HepG2 (cell line): Measurements from ENCODE around the gene ZNF490. TPM values are rescaled to one million over a fixed set of nuclear protein-coding genes. Genes with fewer than 3 reads are reported as not detected.

ENCODE experiments used
- ATAC-seq: fragments of 200-7000 bp; cut with Tn5 transposase; 3 replicates; pipeline ENCODE4 v1.9.1; 2020; ENCODE audit warnings: mild to moderate bottlenecking, moderate library complexity
- BruUV-seq: library from RNA; stranded (reverse); fragments of 400-500 nt; replicated peaks from 2 replicates; lab custom pipeline; 2021; lab: Mats Ljungman, UMichigan
- CTCF ChIA-PET: fragments of 300-600 bp; formaldehyde crosslinking; extraction: SDS; loops from one replicate; lab custom pipeline; 2021; ENCODE audit warnings: low total read pairs, inconsistent platforms, low intra/inter-chr PET ratio; lab: Yijun Ruan, JAX
- POLR2A ChIA-PET: fragments of 350-600 bp; sonication (Branson Sonifier 250); formaldehyde crosslinking; loops from one replicate; lab custom pipeline; 2020; ENCODE audit warnings: antibody characterized with exemption, inconsistent platforms; lab: Yijun Ruan, JAX
- DNase-seq: peaks from one replicate; pipeline ENCODE4 v3.0.0-alpha.2; 2015; ENCODE audit warnings: low spot score
- FAIRE-seq: peaks from 3 replicates; lab custom pipeline; 2011; peaks lifted over from hg19 to GRCh38; lab: Jason Lieb, UNC
- H2AFZ ChIP-seq: one replicate; pipeline ENCODE4 v1.6.1; 2011; ENCODE audit warnings: low read length, inconsistent platforms
- H3K27ac ChIP-seq: fragments of 300-600 bp; 3 replicates; pipeline ENCODE4 v1.8.0; 2011; ENCODE audit warnings: mixed run types, mild to moderate bottlenecking, mixed read lengths, low read length, inconsistent platforms; ENCODE audit not compliant: insufficient read depth; ENCODE audit errors: extremely low read length
- H3K27me3 ChIP-seq, 2 experiments: fragments of 200-600 bp in 1 of 2; 2 replicates in 1 of 2; 3 replicates in 1 of 2; pipeline versions ENCODE4 v1.6.0 to v1.8.0; 2011; ENCODE audit warnings: low read length in 2 of 2, mild to moderate bottlenecking in 2 of 2, moderate library complexity in 2 of 2, inconsistent platforms in 1 of 2; ENCODE audit not compliant: insufficient read depth in 2 of 2, control insufficient read depth in 1 of 2
- H3K36me3 ChIP-seq, 2 experiments: fragments of 200-600 bp in 1 of 2; replicated peaks in 1 of 2; 2 replicates in 1 of 2; 3 replicates in 1 of 2; pipeline versions ENCODE4 v1.5.1 to v1.8.0; 2011; ENCODE audit warnings: low read length in 2 of 2, inconsistent platforms in 1 of 2; ENCODE audit not compliant: insufficient read depth in 2 of 2, control insufficient read depth in 1 of 2
- H3K4me1 ChIP-seq: 2 replicates; pipeline ENCODE4 v1.5.1; 2012; ENCODE audit warnings: low read length, inconsistent platforms; ENCODE audit not compliant: insufficient read depth
- H3K4me2 ChIP-seq: 2 replicates; pipeline ENCODE4 v1.6.0; 2011; ENCODE audit warnings: low read depth, low read length, inconsistent platforms
- H3K4me3 ChIP-seq, 3 experiments: fragments of 200-600 bp in 1 of 3; sonication (generic), shearing (Covaris generic) in 1 of 3; replicated peaks in 1 of 3; 2 replicates each; pipeline ENCODE4 v1.5.1; 2011 to 2016; ENCODE audit warnings: low read length in 3 of 3, inconsistent platforms in 2 of 3, low read depth in 2 of 3, mild to moderate bottlenecking in 2 of 3, control low read depth in 1 of 3, mixed read lengths in 1 of 3; ENCODE audit not compliant: insufficient read depth in 1 of 3
- H3K79me2 ChIP-seq: one replicate; pipeline ENCODE4 v1.6.1; 2011; ENCODE audit warnings: low read length, inconsistent platforms; ENCODE audit not compliant: insufficient read depth
- H3K9ac ChIP-seq: 2 replicates; pipeline ENCODE4 v1.6.0; 2011; ENCODE audit warnings: mild to moderate bottlenecking, low read depth, low read length, inconsistent platforms; ENCODE audit not compliant: insufficient read depth
- H3K9me3 ChIP-seq: 2 replicates; pipeline ENCODE4 v1.5.1; 2012; ENCODE audit warnings: mild to moderate bottlenecking, low read length
- H4K20me1 ChIP-seq: 2 replicates; pipeline ENCODE4 v1.6.0; 2011; ENCODE audit warnings: inconsistent platforms, mild to moderate bottlenecking, low read length, moderate library complexity; ENCODE audit not compliant: insufficient read depth
- EHMT2 ChIP-seq: fragments of 200-600 bp; sonication (generic); IDR thresholded peaks from 2 replicates; pipeline ENCODE4 v1.7.0; 2017; ENCODE audit warnings: antibody characterized with exemption, low read depth, low read length, borderline replicate concordance
- GATA4 ChIP-seq: sonication (generic); IDR thresholded peaks from 2 replicates; pipeline ENCODE4 v1.6.1; 2016; ENCODE audit warnings: antibody characterized with exemption, low read depth, borderline replicate concordance
- PHF5A ChIP-seq: IDR thresholded peaks from one replicate; pipeline ENCODE4 v1.6.1; 2018; ENCODE audit warnings: low read depth, missing genetic modification reagents; ENCODE audit not compliant: unreplicated experiment
- SIN3A ChIP-seq: IDR thresholded peaks from 2 replicates; pipeline ENCODE4 v1.6.1; 2011; ENCODE audit warnings: low read depth, mild to moderate bottlenecking, control low read depth, low read length, borderline replicate concordance
- TGIF2 ChIP-seq: IDR thresholded peaks from 2 replicates; pipeline ENCODE4 v1.6.1; 2016; ENCODE audit warnings: control low read depth, missing compliant biosample characterization
- ZC3H13 ChIP-seq: sonication (generic); formaldehyde crosslinking; IDR thresholded peaks from 2 replicates; pipeline ENCODE4 v1.8.1; 2023; ENCODE audit warnings: mild to moderate bottlenecking, missing genetic modification reagents, moderate library complexity
- ZFAT ChIP-seq: sonication (generic); formaldehyde crosslinking; conservative IDR thresholded peaks from 2 replicates; pipeline ENCODE4 v1.8.1; 2023; ENCODE audit warnings: missing genetic modification reagents, inconsistent platforms
- ZNF230 ChIP-seq: sonication (generic); formaldehyde crosslinking; IDR thresholded peaks from 2 replicates; pipeline ENCODE4 v1.4.0; 2020; ENCODE audit warnings: mild to moderate bottlenecking, missing genetic modification reagents
- ZNF460 ChIP-seq: sonication (generic); formaldehyde crosslinking; IDR thresholded peaks from 2 replicates; pipeline ENCODE4 v1.5.1; 2020; ENCODE audit warnings: missing genetic modification reagents, mild to moderate bottlenecking, borderline replicate concordance
- WGBS: methylation state at CpG from one replicate; pipeline ENCODE4 v1.1.6; 2017; ENCODE audit warnings: low lambda C conversion rate; 5-methylcytosine and 5-hydroxymethylcytosine counted together
- in situ Hi-C: cut with HindIII; loops from 2 replicates; pipeline ENCODE4 v1.10.0; 2017; ENCODE audit warnings: low pct_unique_long_range_greater_than_20kb; ENCODE audit not compliant: extremely low pct_ligation_motif_present
- intact Hi-C: fragments of 100-400 bp; cut with micrococcal nuclease; formaldehyde crosslinking; loops from one replicate; pipeline ENCODE4 v1.10.0; 2022; ENCODE audit not compliant: unreplicated experiment
- polyA plus RNA-seq, 8 experiments: library from polyadenylated mRNA; depleted of rRNA in 3 of 8; stranded (reverse) in 7 of 8; unstranded in 1 of 8; fragments of >200 nt; fragmentation: Illumina TruSeq in 4 of 8; extraction: Trizol in 4 of 8; gene quantifications; 2 replicates each; pipeline versions ENCODE4 v1.2.1 to v1.2.3, GENCODE V29; 2011 to 2016; ENCODE audit warnings: low read depth in 4 of 8, missing spikeins in 1 of 8, mixed read lengths in 1 of 8; ENCODE audit not compliant: insufficient read depth in 1 of 8
- total RNA-seq, 5 experiments: library from RNA; depleted of rRNA; stranded (reverse); fragments of >200 nt; fragmentation: Illumina TruSeq; extraction: Trizol; gene quantifications; 2 replicates each; pipeline ENCODE4 v1.2.3, GENCODE V29; 2016; ENCODE audit warnings: low read depth in 1 of 5
- TF ChIP-seq, protein P1 (sequence below): sonication (generic); formaldehyde crosslinking; IDR thresholded peaks from 2 replicates; pipeline ENCODE4 v1.4.0; 2020; ENCODE audit warnings: mild to moderate bottlenecking, missing genetic modification reagents

ZNF490 gene
- total and polyA plus RNA-seq, 2 of the 13 experiments (the other 11 are each of a cell fraction or from before 2014, with no cell fraction given) = 1.3 to 2.9 TPM

DNA sequence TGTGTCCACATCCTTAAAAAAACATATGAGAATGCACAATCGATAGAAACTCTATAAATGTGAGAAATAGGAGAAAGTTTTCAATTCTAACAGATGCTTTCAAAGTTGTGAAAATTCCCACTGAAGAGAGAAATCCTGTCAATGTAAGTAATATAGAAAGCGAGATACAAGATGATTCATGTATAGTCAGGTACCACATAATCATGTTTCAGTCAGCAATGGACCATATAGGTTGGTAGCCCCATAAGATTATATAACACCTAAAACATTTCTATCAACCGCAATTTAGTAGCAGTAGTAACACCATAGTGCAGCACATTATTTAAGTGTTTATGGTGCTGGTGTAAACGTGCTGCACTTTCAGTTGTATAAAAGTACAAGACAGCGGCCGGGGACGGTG, 18.6 kb upstream of the ZNF490 start:
- FAIRE-seq = no peak
- BruUV-seq = TSS peak; percentile 49
- ATAC-seq = no peak
- no peak for DNase-seq
- no peak overlapping the region for H3K9ac ChIP-seq
- H3K4me2 ChIP-seq = no peak overlapping the region
- peaks cover 7 to 33% of the 10 kb centered on the region in 2 experiments; a peak in 4 of 5 replicates for H3K36me3 ChIP-seq
- H4K20me1 ChIP-seq = no peaks in the 10 kb centered on the region
- POLR2A ChIA-PET = interaction anchor here (1.5 kb wide), 1 partner anchor 18 kb away, joined by 4 read pairs; the partner anchor contains the start of genes ZNF490 and ZNF791
- TF ChIP-seq EHMT2 (no peak), ZC3H13 (CRISPR knock-in tag) (0 out of 2 replicates have a peak, but pooled peaks have one; percentile 36)
- TF ChIP-seq, all 625 proteins: peak for 1
- CTCF ChIA-PET = no interaction called here
- in situ Hi-C loops = no loop called here
- intact Hi-C loops = no loop called here
- Histone ChIP-seq H3K4me3 (no peak overlapping the region), H3K4me1 (no peaks in the 10 kb centered on the region), H3K9me3 (no peaks in the 10 kb centered on the region), H2AFZ (no peak overlapping the region), H3K79me2 (no peaks in the 10 kb centered on the region), H3K27me3 (no peaks in the 10 kb centered on the region), H3K27ac (no peak overlapping the region)
- WGBS = 98% methylated on average over 7 of the region's 7 CpGs

DNA sequence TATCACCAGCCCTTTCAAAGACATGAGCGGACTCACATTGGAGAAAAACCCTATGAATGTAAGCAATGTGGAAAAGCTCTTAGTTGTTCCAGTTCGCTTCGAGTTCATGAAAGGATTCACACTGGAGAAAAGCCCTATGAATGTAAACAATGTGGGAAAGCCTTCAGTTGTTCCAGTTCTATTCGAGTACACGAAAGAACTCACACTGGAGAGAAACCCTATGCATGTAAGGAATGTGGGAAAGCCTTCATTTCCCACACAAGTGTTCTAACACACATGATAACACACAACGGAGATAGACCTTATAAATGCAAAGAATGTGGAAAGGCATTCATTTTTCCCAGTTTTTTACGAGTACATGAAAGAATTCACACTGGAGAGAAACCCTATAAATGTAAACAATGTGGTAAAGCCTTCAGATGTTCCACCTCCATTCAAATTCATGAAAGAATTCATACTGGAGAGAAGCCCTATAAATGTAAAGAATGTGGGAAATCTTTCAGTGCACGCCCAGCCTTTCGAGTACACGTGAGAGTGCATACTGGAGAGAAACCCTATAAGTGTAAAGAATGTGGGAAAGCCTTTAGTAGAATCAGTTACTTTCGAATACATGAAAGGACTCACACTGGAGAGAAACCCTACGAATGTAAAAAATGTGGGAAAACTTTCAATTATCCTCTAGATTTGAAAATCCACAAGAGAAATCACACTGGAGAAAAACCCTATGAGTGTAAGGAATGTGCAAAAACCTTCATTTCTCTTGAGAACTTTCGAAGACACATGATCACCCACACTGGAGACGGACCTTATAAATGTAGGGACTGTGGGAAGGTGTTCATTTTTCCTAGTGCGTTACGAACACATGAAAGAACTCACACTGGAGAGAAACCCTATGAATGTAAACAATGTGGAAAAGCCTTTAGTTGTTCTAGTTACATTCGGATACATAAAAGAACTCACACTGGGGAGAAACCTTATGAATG, 17.7 kb upstream of the ZNF490 start:
- 91% methylated on average over 17 of the region's 17 CpGs for WGBS
- Histone ChIP-seq H3K4me1 (no peaks in the 10 kb centered on the region), H2AFZ (no peak overlapping the region), H4K20me1 (no peaks in the 10 kb centered on the region), H3K79me2 (no peaks in the 10 kb centered on the region), H3K9ac (no peak overlapping the region), H3K9me3 (no peaks in the 10 kb centered on the region), H3K4me2 (no peak overlapping the region), H3K36me3 (peaks cover 7 to 37% of the 10 kb centered on the region in 2 experiments; a peak in 4 of 5 replicates), H3K27me3 (no peaks in the 10 kb centered on the region), H3K4me3 (no peak overlapping the region), H3K27ac (no peak overlapping the region)
- DNase-seq = no peak
- intact Hi-C loops = no loop called here
- no peak for FAIRE-seq
- ATAC-seq = no peak
- ChIA-PET CTCF (no interaction called here), POLR2A (interaction anchor here (0.9 kb wide), 1 partner anchor 18 kb away, joined by 3 read pairs; the partner anchor contains the start of genes ZNF490 and ZNF791)
- BruUV-seq = no TSS peak
- in situ Hi-C loops = no loop called here
- no peak for TF ChIP-seq PHF5A (CRISPR knock-in tag)
- TF ChIP-seq EHMT2 = no peak
- no peak for TF ChIP-seq TGIF2
- no peak for TF ChIP-seq SIN3A
- no peak for TF ChIP-seq GATA4
- TF ChIP-seq, protein P1, sequence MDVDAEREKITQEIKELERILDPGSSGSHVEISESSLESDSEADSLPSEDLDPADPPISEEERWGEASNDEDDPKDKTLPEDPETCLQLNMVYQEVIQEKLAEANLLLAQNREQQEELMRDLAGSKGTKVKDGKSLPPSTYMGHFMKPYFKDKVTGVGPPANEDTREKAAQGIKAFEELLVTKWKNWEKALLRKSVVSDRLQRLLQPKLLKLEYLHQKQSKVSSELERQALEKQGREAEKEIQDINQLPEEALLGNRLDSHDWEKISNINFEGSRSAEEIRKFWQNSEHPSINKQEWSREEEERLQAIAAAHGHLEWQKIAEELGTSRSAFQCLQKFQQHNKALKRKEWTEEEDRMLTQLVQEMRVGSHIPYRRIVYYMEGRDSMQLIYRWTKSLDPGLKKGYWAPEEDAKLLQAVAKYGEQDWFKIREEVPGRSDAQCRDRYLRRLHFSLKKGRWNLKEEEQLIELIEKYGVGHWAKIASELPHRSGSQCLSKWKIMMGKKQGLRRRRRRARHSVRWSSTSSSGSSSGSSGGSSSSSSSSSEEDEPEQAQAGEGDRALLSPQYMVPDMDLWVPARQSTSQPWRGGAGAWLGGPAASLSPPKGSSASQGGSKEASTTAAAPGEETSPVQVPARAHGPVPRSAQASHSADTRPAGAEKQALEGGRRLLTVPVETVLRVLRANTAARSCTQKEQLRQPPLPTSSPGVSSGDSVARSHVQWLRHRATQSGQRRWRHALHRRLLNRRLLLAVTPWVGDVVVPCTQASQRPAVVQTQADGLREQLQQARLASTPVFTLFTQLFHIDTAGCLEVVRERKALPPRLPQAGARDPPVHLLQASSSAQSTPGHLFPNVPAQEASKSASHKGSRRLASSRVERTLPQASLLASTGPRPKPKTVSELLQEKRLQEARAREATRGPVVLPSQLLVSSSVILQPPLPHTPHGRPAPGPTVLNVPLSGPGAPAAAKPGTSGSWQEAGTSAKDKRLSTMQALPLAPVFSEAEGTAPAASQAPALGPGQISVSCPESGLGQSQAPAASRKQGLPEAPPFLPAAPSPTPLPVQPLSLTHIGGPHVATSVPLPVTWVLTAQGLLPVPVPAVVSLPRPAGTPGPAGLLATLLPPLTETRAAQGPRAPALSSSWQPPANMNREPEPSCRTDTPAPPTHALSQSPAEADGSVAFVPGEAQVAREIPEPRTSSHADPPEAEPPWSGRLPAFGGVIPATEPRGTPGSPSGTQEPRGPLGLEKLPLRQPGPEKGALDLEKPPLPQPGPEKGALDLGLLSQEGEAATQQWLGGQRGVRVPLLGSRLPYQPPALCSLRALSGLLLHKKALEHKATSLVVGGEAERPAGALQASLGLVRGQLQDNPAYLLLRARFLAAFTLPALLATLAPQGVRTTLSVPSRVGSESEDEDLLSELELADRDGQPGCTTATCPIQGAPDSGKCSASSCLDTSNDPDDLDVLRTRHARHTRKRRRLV (CRISPR knock-in tag) = no peak
- TF ChIP-seq ZNF460 (CRISPR knock-in tag) = no peak
- no peak for TF ChIP-seq ZFAT (CRISPR knock-in tag)
- TF ChIP-seq ZNF230 (CRISPR knock-in tag) = no peak
